Gastrocnemius medialis (tissue), 4 donors: ENCODE data around the gene TCP10L.

Experiments used
- POLR2A ChIP-seq, 2 donors: fragments of 450-650 bp; IDR thresholded peaks; one replicate each; pipeline ENCODE4 v1.6.1; 2017; ENCODE audit warnings: antibody characterized with exemption in 2 of 2, mild to moderate bottlenecking in 2 of 2, moderate library complexity in 2 of 2
- TF ChIP-seq, protein P1 (sequence below), 5 experiments: fragments of 450-650 bp in 3 of 5; fragments of 200-600 bp in 2 of 5; sonication (generic) in 2 of 5; IDR thresholded peaks in 4 of 5; conservative IDR thresholded peaks in 1 of 5; 1 replicate in 4 of 5; 2 replicates in 1 of 5; pipeline ENCODE4 v1.5.1; 2016 to 2019; ENCODE audit warnings: antibody characterized with exemption in 5 of 5, mild to moderate bottlenecking in 3 of 5, moderate library complexity in 3 of 5

DNA sequence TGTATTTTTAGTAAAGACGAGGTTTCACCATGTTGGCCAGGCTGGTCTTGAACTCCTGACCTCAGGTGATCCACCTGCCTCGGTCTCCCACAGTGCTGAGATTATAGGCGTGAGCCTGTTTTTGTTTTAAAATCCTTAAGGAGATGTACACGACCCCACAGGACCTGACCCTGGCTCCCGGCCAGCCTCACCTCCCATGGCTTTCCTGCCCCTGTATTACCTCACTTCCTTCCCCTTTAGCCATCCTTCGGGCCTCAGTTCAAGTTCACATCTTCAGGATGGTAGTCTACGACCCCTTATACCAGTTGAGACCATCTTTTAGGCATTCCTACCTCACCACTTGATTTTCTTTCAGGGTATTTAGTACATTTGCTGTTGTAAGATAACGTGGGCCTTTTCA lies 36.3 kb downstream of the TCP10L start:
- TF ChIP-seq, protein P1, sequence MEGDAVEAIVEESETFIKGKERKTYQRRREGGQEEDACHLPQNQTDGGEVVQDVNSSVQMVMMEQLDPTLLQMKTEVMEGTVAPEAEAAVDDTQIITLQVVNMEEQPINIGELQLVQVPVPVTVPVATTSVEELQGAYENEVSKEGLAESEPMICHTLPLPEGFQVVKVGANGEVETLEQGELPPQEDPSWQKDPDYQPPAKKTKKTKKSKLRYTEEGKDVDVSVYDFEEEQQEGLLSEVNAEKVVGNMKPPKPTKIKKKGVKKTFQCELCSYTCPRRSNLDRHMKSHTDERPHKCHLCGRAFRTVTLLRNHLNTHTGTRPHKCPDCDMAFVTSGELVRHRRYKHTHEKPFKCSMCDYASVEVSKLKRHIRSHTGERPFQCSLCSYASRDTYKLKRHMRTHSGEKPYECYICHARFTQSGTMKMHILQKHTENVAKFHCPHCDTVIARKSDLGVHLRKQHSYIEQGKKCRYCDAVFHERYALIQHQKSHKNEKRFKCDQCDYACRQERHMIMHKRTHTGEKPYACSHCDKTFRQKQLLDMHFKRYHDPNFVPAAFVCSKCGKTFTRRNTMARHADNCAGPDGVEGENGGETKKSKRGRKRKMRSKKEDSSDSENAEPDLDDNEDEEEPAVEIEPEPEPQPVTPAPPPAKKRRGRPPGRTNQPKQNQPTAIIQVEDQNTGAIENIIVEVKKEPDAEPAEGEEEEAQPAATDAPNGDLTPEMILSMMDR (IDR thresholded peaks at IDR 0.05 in 4 of 5, conservative IDR thresholded peaks at IDR 0.05 in 1 of 5) = no peak
- no peak for TF ChIP-seq POLR2A (IDR thresholded peaks at IDR 0.05)
